Stimulated activated CD4-positive, alpha-beta T cell treated with anti-CD3 and anti-CD28 coated beads, Interleukin-12 subunit alpha, Interleukin-12 subunit beta, amount 100 ng/mL, for 24 hours (primary cell): ENCODE measurements around the gene SLC22A23.

Experiments used
- DNase-seq, 2 experiments: peaks; one replicate each; pipeline ENCODE4 v3.0.0-alpha.2; 2020; ENCODE audit warnings: low read depth in 2 of 2

The SLC22A23 gene

DNA sequence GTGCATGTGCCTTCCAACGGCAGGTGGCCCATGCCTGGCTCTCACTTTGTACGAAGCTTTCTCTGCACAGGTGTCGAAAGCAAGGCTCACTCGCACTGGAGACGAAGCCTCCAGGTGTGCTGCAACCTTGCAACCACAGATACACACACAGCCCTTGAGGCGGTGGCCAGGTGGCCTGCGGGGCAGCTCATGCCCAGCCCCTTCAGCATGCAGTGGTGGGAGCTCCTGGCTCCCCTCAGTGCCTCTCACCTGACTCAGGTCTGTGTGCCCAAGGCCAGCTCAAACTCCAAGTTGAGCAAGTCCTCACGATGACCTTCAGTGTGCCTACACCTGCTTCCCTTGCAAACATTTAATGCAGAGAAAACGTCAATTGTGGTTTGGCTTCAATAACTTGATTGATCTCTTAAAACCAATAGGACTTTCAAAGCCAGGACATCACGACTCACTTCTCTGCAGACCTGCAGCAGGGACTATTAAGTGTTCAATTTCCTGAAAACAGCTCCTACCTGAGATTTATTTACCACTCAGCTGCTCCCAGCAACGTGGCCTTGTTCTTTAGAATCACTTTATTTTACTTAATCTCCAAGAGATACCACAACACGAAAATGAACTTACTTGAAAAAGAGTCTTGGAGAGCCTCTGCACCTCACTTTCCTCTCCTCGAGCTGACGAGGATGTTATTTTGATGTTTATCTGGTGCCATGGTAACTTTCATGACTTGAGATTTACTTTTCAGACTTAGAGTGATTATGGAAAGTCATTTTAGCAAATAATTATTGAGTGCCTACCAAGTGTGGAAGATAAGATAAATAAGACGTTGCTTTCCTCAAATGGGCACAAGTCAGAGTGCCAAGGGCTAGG is 86.3 kb downstream of the SLC22A23 start:
- no peak for DNase-seq

DNA sequence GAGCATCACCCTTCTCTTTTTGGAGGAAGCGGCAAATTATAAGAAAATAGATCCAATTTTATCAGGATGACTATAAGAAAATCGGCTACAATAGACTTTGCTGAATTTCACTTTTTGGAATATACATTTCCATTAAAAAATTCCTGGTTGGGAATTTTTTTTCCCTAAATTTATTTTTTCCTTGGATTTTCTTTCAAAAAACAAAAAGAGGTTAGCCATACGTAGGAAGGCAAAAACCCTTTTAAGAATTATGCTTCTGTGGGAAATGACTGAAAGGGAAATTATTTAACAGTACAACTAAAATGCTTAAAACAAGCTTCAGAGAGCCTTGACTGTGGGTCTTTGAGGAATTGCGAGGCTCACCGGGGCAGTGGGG is 86.9 kb downstream of the SLC22A23 start:
- DNase-seq, result no peak

DNA sequence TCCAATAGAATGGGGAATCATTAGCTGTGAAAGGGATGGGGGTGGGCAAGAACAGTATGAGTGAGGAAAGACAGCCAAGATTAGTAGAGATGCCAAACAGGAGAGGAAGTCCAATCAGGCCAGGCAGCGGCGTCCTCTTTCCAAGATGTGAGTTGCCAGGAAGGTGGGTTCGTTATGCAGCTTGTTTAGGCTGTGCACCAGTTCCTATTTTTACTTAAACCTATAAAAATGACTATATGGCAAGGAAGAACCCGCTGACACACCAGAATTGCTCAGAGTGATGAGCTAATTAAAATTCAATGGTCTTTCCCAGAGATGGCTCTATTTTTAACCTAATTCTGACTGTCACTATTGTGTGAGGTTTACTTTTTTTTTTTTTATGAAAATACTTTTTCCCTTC is 88.2 kb downstream of the SLC22A23 start:
- DNase-seq, result no peak

DNA sequence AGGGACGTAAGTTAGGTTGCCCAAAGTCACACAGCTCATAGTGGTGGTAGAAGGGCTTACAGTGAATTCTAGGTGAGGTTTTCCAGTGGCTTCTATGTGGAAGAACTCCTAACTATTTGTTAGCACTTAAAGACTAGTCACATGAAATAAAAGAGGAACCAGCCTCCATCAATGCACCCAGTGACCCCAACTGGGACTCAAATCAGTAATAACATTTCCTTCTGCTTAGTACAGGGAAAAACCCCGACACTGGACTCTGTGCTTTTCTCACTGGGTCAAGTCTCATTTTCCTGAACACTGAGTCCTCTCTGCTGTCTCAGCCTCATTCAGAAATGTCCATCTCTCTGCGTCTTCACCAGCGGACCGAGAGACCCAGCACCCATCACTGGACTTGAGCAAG is 89.2 kb downstream of the SLC22A23 start:
- DNase-seq, result no peak

DNA sequence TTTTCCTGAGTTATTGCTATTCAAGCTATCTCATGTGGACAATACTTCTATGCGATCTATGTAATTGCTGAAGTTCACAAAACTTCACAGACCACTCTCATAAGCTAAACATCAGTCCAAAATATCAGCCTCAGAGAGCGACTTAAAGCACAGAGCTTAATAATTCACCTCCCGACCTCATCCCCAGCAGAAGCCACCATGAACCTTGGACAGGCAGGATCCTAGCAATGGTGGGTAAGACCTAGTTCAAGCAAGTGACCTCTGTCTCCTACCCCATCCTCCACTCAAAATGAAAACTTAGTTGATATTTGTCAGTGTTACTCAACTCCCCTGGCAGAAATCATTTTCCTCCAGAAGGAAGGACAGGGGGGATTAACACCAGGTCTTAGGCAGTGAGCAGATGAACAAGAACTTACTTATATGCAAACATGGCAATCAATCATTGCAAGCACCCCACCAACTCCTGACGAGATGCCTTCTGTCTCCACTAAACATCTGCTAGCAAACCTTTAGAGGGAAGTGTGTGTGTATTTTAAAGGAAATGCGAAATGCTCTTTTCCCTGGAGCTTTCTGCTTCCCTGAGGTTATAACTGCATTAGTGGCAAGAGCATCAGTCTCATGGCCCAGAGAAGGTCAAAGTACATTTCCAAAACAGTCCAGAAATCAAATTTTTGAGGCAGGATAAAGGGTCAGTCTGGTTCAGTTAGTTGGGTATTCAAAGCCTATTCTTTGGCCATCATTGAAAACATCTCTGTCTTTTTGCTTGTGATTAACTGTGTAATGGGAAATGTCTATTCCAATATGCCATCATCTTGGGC is 90.0 kb downstream of the SLC22A23 start:
- DNase-seq, result no peak

DNA sequence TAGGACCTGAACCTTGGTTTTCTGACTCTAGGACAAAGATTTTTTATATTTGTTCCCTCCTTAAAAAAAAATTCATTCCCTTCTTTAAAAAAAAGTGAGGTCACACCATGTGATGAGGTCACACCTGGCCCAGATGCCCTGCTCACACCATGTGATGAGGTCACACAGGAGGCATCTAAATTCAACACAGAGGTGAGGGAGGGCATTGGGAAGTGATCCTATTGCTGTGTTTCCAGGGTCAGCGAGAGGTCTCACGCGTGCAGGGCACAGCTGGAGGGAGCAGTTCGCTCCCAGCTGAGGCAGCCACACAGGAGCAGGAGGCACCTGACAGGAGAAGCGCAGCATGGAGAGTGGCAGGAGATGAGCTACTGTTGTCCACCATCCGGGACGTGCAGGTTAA is 92.5 kb downstream of the SLC22A23 start:
- no peak for DNase-seq

DNA sequence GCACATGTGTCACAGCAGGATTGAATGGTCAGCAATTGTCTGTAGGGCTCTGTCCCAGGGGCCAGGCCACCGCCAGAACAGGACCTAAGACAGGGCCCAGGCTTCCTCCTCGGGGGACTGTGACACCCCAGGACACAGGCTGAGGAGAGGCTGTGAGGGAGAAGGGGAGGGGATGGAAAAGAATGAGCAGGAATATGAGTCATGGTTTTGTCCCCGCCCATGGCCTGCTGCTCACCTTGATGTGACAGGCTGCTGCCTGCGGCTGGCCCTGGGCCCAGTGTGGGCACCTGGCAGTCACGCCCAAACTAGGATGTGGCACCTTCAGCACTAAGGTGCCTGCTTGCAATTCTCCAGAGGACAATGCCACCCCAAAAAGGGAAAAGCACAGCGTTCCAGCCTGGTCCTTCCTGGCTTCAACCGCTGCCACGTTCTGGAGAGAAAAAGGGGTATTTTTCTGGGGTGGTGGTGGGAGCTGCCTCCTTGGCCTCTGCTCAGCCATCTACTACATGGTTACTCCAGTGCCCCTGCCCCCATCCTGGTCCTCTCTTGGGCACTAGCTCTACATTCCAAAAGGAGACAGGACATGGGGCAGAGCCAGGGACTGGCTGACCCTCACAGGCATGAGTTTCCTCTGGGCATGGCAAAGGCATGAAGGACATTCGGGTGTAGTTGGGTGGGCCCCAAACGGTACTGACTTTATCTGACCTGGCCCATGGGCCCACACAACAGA is 93.4 kb downstream of the SLC22A23 start:
- no peak for DNase-seq

DNA sequence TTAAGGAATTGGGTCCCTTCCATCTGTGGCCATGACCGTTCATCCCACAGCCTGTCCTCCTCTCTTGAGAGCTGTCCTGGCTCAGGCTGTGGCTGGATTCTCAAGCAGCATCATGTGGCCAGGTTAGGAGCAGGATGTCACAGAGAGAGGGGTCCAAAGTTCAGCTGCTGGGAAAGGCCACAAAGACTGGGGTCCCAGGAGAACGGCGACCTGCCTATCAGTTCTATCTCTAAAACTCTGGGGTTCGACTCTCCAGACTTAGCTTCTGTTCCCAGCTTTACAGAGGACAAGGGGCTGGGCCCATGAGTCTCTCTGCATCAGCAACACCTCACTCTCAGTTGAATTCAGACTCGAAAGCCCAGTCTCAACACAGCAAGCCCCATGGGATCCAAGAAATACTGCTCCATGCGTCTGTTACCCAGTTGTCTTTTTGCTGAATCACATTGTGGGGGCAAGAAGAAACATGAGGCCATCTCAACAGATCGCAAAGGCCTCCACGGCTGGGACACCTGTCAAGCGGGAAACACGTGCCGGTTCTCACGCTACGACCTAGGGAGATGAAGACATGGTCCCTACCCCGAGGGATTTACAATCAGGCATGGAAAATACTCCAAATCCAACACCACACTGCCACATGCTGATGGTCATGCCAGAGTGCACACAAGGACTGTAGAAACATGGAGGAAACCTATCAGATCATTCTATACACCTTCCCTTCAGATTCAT is 95.4 kb downstream of the SLC22A23 start:
- DNase-seq, result no peak

DNA sequence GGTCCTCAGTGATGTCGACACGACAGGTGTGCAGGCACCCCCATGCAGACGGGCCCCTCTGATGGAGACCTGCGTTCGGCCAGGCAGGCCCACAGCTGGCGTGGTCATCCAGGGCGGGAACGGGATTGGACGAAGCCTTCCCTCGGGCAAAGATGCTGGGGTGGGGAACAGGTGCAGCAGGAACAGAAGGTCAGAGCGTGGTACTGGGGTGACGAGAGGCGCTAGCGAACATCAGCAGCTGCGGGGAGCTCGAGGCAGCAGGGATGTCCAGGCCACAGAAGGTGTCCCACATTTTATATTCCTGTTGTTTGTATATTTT is 96.2 kb downstream of the SLC22A23 start:
- DNase-seq, result no peak

DNA sequence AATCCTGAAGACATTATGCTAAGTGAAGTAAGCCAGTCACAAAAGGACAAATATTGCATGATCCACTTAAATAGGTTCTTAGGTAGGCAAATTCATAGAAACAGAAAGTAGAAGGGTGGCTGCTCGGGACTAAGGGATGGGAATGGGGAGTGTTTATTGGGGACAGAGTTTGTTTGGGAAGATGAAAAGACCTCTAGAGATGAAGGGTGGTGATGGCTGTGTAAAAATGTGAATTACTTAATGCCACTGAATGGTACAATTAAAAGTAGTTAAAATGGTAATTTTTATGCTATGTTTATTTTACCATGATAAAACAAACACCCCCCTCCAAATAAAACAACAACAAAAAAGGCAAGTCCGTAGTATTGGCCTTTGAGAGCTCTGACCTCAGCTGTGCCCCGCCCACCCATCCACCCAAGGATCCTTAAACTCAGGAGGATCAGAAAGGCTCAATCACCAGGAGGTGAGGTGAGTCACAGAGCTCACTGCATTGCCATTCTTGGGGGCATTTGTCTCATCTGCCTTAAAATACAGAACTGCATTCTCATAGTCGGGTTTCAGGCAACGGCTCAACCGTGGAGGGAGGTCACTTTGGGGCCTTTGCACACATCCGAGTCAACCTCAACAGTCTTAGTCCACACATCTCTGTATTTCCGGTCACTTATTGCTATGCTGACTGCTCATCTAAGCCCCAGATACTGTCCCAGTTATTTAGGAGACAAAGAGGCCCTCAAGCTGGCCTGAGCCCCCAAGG is 96.7 kb downstream of the SLC22A23 start:
- no peak for DNase-seq

DNA sequence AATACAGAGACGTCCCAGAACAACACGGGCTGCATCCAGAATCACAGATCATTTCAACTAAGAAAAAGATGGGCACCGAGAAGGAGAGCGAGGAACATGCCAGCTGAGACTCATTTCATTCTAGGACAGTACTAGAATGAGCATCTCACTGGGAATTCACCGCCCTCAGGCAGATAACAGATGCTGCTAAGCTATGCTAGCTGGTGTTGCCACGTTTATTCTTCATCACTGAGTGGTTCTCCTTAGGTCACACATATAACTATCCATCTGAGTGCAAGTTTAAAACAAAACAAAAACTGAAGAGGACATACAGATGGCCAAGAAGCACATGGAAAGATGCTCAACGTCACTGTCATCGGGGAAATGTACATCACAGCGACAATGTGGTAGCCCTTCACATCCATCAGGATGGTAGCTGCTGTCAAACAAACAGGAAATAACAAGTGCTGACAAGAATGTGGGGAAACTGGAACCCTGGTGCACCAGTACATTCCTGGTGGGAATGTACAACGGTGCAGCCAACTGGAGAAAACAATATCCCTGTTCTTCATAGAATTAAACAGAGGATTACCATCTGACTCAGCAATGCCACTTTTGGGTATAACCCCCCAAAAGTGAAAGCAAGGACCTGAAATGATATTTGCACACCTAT is 97.6 kb downstream of the SLC22A23 start:
- DNase-seq, result no peak

DNA sequence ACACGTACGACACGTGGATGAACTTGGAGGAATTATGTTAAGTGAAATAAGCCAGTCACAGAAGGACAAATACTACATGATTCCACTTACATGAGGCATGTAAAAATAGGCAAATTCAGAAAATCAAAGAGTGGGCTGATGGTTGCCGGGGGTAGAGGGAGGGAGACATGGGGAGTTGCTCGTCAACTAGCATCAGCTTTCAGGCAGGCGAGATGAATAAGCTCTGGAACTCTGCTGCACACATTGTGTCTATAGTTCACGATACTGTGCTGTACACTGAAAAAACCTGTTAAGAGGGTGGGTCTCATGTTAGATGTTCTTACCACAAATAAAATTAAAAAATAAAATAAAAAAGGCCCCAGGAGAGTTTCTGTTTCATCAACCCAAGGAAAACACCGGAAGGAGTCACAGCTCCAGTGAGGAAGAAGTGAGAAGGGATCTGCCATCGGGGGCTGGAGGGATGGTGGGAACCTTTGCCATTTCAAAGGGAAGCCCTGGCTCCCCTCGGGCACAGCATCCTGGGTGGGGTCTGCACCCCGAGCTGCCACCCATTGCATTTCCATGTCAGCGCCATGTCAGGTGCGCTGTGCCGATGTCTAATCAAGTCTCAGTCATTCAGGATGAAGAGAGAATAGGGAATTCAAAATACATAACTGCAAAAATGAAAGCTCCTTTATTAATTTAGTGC is 98.3 kb downstream of the SLC22A23 start:
- DNase-seq, result no peak

DNA sequence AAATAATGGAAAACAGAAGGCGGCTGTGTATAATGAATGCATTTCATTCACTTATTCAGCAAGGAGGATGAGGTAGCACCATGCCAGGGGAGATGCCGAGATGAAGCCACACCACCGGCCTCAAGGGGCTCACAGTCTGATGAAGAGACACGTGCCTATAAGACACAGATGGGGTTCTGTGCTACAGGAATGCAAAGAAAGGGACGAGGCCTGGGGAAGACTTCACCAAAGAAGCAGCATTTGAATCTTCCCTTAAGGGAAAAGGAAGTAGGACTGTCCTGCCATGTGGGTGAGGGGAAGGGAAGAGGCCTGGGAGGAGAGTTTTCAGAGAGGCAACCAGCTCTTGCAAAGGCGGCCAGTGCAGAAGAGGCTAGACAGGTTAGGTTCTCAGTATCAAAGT is 99.2 kb downstream of the SLC22A23 start:
- DNase-seq, result no peak

DNA sequence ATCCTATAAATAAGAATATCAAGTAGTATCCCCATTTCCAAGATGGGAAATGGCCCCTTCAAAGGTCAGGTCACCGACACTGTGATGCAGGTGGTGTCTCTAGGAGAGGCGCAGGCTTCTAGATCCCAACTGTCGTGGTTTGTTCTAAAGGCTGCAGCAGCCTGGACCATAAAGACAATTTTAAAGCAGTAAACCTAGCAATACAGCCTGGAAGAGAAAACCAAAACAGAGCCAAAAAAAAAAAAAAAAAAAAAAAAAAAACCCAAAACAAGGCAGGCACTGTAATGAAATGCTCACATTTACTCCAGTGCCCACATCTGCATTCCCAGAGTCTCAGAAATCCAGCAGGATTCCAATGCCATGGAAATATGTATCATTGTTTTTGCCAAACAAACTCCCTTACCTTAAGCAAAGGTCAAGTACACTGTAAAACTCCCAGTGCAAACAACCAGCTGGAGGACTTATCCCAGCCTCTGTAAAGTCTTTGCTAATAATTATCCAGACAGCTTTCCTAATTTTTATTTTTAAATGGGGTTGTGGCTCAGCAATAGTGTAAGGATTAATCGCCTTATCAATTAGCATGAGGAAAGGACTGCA is 99.9 kb downstream of the SLC22A23 start:
- no peak for DNase-seq

DNA sequence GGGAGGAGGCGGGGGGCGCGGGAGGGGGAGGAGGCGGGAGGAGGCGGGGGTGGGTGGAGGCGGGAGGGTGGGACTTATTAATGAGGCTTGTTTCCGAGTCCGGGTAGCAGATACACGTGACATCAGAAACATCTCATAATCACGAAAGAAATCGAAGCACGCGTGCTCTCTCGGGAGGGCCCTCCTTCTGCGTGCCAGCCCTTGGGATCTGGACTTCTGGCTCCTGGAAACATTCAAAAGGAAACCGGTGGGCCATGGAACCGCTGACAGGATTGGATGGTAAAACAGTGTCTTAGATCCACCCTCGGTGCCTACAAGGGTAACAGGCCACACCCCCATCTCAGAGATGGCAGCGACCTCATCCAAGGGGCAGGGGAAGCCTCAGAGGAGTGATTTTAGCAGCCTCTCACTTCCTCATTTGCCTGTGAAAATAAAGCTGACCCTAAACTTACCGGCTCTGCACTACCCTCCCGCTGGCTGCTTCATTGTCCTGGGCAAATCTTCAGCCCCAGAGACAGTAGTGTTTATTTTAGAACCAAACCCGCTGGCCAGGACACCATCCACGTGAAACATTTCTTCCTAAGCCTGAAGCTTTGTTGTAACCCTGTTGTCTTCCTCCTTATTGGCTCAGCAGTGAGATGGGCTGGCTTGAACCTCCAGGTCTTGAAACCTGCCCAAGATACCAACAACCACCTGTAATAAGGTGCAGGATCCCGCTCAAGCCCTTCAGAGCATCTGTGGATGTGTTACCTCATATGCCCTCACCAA is 100.6 kb downstream of the SLC22A23 start:
- peak; percentile 15 to 30 for DNase-seq

DNA sequence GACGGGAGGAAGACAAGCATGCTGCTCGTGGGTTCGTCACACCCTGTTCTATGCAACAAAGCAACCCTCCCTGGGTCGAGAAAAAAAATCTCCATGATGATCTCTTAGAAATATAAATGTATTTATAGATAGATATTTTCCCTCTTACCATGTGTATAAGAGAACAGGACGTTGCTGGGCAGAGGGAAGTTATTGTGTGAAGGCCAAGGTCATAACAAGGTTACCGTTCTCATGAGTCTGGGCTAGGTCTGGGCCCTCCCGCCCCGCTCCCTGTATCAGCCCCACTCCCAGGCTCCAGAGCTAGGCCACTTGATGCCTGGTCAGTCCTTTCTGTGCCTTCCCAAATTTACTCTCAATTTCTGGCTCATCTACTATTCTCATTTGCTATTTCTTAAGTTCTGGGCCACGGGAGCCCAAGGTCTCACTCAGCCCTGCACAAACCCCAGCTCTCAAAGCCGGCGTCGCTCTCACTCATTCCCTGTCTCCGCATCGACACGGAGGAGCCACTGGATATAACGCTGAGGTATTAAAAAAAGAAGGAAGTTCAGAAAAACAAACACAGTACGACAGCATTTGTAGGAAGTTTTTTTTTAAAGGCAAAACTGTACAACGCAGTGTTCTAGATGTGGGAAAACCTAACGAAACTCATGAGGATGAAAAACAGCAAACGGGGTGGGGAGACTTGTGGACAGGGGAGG is 101.3 kb downstream of the SLC22A23 start:
- no peak for DNase-seq

DNA sequence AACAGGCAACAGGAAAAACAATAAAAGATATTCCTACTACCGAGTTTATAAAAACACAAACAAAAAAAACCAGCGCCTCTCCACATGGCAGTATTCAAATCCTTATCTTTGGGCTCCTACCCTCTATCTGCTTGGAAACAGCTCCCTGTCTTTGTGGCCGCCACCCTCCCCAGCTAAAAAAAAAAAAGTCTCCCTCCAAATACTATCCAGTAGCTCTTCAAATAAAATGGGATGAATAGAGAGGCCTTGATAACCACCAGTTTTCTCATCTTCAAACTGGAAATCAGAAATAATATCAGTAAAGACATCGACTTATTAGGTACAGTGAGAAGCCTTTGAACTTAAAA is 101.9 kb downstream of the SLC22A23 start:
- DNase-seq, result no peak

DNA sequence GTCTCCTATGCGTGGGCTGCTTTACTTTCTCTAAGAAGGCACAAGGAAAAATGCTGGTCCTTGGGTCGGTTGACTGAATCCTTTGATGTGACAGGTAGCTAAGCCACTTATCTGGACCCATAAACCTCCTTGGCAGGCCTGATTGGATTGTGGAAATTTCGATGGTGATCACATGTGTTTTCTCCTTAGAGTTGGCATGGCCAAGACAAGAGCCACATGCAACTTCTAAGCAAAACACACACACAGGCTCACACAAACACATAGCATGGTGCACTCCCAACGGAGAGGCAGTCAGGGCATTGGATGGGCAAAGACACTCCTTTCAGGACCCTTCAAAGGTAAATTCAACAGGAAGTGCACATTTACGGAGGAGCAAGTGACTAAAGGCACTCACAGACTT is 102.9 kb downstream of the SLC22A23 start:
- no peak for DNase-seq
